Bladder microvascular endothelial cell (primary cell): ENCODE results near the gene AHCYL2. TPM values are rescaled to one million over a fixed set of nuclear protein-coding genes. Genes with fewer than 3 reads are reported as not detected.

Experiments
- total RNA-seq: library from RNA; depleted of rRNA; stranded (reverse); fragments of >200 nt; gene quantifications from 2 replicates; pipeline ENCODE4 v1.2.3, GENCODE V29; 2014

Gene AHCYL2
- 6.2 and 24.1 TPM in 2 replicates for total RNA-seq

DNA sequence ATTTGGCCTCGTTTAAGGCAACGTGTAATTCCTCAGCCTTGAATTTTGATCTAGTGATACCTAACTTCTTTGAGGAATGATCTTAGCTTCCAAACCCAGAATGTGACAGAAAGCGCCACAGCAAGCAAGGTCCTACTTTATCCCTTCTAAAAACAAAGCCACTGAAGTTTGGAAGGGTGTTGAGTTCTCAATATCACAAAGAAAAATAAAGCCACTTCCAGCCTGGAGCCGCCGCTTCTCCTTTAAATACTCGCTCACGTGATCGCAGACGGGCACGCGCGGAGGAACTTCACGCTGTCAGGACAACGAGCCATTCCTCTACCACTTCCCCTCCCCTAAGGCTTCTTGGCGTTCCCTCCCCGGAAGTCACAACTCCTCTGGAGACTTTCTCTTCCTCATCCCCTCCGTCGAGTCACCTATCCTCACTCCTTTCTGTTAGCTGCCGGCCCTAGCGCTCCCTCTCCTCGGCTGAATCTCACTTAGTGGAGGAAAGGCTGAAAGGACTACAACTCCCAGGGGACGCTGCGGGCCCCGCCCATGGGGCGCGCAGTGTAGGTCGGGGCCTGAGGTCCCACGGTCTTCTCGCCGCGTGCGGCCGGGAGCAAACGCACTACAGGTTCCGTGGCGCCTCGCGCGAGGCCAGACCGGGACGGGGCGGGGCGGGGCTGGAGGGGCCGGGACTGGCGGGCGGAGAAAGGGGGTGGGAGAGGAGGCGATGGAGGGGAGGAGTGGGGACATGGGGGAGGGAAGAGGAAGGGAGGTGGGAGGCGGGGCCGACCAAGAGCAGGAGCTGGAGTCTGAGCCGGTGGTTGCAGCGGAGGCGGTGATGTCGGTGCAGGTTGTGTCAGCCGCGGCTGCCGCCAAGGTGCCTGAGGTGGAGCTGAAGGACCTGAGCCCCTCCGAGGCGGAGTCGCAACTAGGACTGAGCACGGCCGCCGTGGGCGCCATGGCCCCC is at the start of gene AHCYL2:
TSS of gene AHCYL2 (plus strand) at position 780 of the 955 bp plus-strand sequence.

DNA sequence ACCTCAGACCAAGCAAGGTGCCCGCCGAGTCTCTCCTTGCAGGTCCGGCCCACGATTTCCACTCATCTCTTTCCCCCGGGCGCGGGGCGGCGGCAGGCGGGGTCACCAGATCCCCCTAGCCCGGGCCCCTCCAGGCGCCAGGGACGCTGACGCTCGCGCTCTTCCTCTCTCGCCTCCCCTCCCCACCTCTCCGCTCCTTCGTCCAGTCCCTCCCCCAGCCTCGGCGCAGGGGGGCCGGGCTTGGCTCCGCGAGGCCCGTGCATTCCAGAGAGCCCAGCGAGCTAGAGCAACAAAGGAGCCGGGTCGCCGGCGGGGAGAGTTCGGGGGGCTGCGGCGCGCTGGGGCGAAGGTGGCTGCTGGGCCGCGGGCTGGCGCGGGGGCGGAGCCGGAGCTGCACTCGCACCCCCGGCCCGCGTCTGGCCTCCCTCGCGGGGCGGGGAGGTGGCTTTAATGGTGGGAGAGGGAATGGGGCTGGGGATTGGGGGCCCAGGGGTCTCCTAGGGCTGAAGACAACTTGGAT is 36.4 kb upstream of the AHCYL2 start, which contains the start of gene SMO:
TSS of gene SMO (plus strand) at position 262 of the 520 bp plus-strand sequence. CDS start 519 bp downstream, outside the sequence.

GRCh38 chr7:129433847-129434674 is 209.2 kb downstream of the AHCYL2 start, which contains the start of gene STRIP2:
STRIP2 (plus strand) TSS chr7:129434432; CDS start chr7:129434473, 41 bp downstream.

Other genes starting within 250 kb of the AHCYL2 start
- 38.7 and 65.3 TPM in 2 replicates for gene TNPO3, start 169.9 kb upstream of the AHCYL2 start, total RNA-seq
- under 0.01 TPM in 1 of 2 replicates, not detected in the other for gene TSPAN33, start 80.3 kb upstream of the AHCYL2 start, total RNA-seq
- gene SMO, start 36.4 kb upstream of the AHCYL2 start, total RNA-seq: 0.49 and 8.4 TPM in 2 replicates
- 2.8 and 3.2 TPM in 2 replicates for gene STRIP2, start 209.4 kb downstream of the AHCYL2 start, total RNA-seq